ENCODE results near the gene CCL21. TPM values are rescaled to one million over a fixed set of nuclear protein-coding genes. Genes with fewer than 3 reads are reported as not detected.

CCL21 gene
- total and polyA plus RNA-seq, 10 of the 15 experiments (the other 5 are each of a cell fraction or from before 2014, with no cell fraction given): 0.26 TPM; not detected in 9

GRCh38 chr9:34665067-34665380 lies 44.9 kb downstream of the CCL21 start:
- H3K4me2 ChIP-seq (ENCODE audit: control insufficient read depth, insufficient read depth): peak overlapping the region; percentile 96
- ChIA-PET CTCF (interaction anchor here (0.5 to 3.2 kb wide), 13 partner anchors 9 to 1620 kb away, joined by 3 to 23 read pairs (median 3); partner anchors contain the start of genes GALT, MYORG and SIGMAR1), POLR2A (interaction anchor here (0.6 kb wide), 1 partner anchor 406 kb away, joined by 5 read pairs; no protein-coding TSS in a partner anchor), SMC1A (ENCODE audit: uncharacterized antibody, unreplicated experiment) (interaction anchor here (0.7 to 1.1 kb wide), 2 partner anchors 18 to 21 kb away, joined by 3 read pairs; no protein-coding TSS in a partner anchor), RAD21 (ENCODE audit: unreplicated experiment) (interaction anchor here (0.9 to 1.7 kb wide), 3 partner anchors 27 to 44 kb away, joined by 3 to 7 read pairs (median 5); partner anchors contain the start of genes DCTN3 and SIGMAR1)
- in situ Hi-C loops (cut with MboI): no loop called here
- H3K36me3 ChIP-seq (ENCODE audit: control insufficient read depth in 2 of 2, insufficient read depth in 2 of 2, low read length in 1 of 2): no peaks in the 10 kb centered on the region
- H3K9ac ChIP-seq (ENCODE audit: control insufficient read depth, insufficient read depth, low read length): peak overlapping the region; percentile 39; the same call in 1 of the 2 replicates
- BruUV-seq (replicated peaks): no TSS peak
- TF ChIP-seq NR2C1 (IDR thresholded peaks at IDR 0.05) (0 out of 2 replicates have a peak, but pooled peaks have one; percentile 21), LARP7 (IDR thresholded peaks at IDR 0.05) (0 out of 2 replicates have a peak, but pooled peaks have one; percentile 2), GABPA (IDR thresholded peaks at IDR 0.05; ENCODE audit: low read depth) (no peak)
- H2AFZ ChIP-seq (ENCODE audit: control insufficient read depth, low read depth, low read length): peak overlapping the region; percentile 87
- no peak for DNase-seq (ENCODE audit: low read depth, low spot score)
- H3K4me3 ChIP-seq: peak overlapping the region; percentile 97
- peak; percentile 35 for ATAC-seq
- H3K9me3 ChIP-seq (replicated peaks; ENCODE audit: control insufficient read depth, insufficient read depth, low read length): no peaks in the 10 kb centered on the region; the same call in 2 of the 3 replicates
- intact Hi-C loops (cut with micrococcal nuclease; ENCODE audit: unreplicated experiment): no loop called here
- WGBS (ENCODE audit: insufficient coverage, insufficient replicate concordance, low lambda C conversion rate, missing lambda C conversion rate): 3% methylated on average over 15 of the region's 26 CpGs
- H3K27me3 ChIP-seq (replicated peaks in 1 of 2; ENCODE audit: control insufficient read depth in 2 of 2, insufficient read depth in 2 of 2, low read length in 1 of 2): no peaks in the 10 kb centered on the region
- no peak for FAIRE-seq
- H3K4me1 ChIP-seq (ENCODE audit: control insufficient read depth, insufficient read depth, low read length): peaks cover 9% of the 10 kb centered on the region
- no peak overlapping the region for H3K27ac ChIP-seq (ENCODE audit: control insufficient read depth, insufficient read depth)
- H3K79me2 ChIP-seq (ENCODE audit: control insufficient read depth, insufficient read depth, low read length): no peaks in the 10 kb centered on the region
- H4K20me1 ChIP-seq (ENCODE audit: control insufficient read depth, insufficient read depth): no peaks in the 10 kb centered on the region

- ATAC-seq (peak; percentile 83), FAIRE-seq (peak; percentile 38), DNase-seq (ENCODE audit: low read depth, low spot score) (no peak)
- SMC1A ChIA-PET (ENCODE audit: uncharacterized antibody, unreplicated experiment): interaction anchor here (1.1 kb wide), 1 partner anchor 20 kb away, joined by 3 read pairs; no protein-coding TSS in a partner anchor
- intact Hi-C loops (cut with micrococcal nuclease; ENCODE audit: unreplicated experiment): no loop called here
- no peaks in the 10 kb centered on the region for H3K36me3 ChIP-seq (ENCODE audit: control insufficient read depth in 2 of 2, insufficient read depth in 2 of 2, low read length in 1 of 2)
- 1% methylated on average over 18 of the region's 18 CpGs for WGBS (ENCODE audit: insufficient coverage, insufficient replicate concordance, low lambda C conversion rate, missing lambda C conversion rate)
- 0 out of 2 replicates have a peak overlapping the region, but pooled peaks have one; percentile 20 for H3K9ac ChIP-seq (ENCODE audit: control insufficient read depth, insufficient read depth, low read length)
- no peak overlapping the region for H3K27ac ChIP-seq (ENCODE audit: control insufficient read depth, insufficient read depth)
- BruUV-seq (replicated peaks): no TSS peak
- POLR2A ChIA-PET: interaction anchor here (0.6 to 1.4 kb wide), 2 partner anchors 44 to 407 kb away, joined by 3 to 5 read pairs; partner anchors contain the start of gene DCTN3
- no peaks in the 10 kb centered on the region; the same call in 2 of the 3 replicates for H3K9me3 ChIP-seq (replicated peaks; ENCODE audit: control insufficient read depth, insufficient read depth, low read length)
- CTCF ChIA-PET: interaction anchor here (0.5 to 3.2 kb wide), 13 partner anchors 8 to 1620 kb away, joined by 3 to 23 read pairs (median 4); partner anchors contain the start of genes GALT and SIGMAR1
- peak overlapping the region; percentile 96 for H3K4me2 ChIP-seq (ENCODE audit: control insufficient read depth, insufficient read depth)
- peak overlapping the region; percentile 97 for H3K4me3 ChIP-seq
- in situ Hi-C loops (cut with MboI): no loop called here
- no peaks in the 10 kb centered on the region for H3K27me3 ChIP-seq (replicated peaks in 1 of 2; ENCODE audit: control insufficient read depth in 2 of 2, insufficient read depth in 2 of 2, low read length in 1 of 2)
- H3K79me2 ChIP-seq (ENCODE audit: control insufficient read depth, insufficient read depth, low read length): no peaks in the 10 kb centered on the region
- peaks cover 9% of the 10 kb centered on the region for H3K4me1 ChIP-seq (ENCODE audit: control insufficient read depth, insufficient read depth, low read length)
- RAD21 ChIA-PET (ENCODE audit: unreplicated experiment): interaction anchor here (0.9 to 1.7 kb wide), 3 partner anchors 27 to 44 kb away, joined by 3 to 7 read pairs (median 5); partner anchors contain the start of genes DCTN3 and SIGMAR1
- no peaks in the 10 kb centered on the region for H4K20me1 ChIP-seq (ENCODE audit: control insufficient read depth, insufficient read depth)
- H2AFZ ChIP-seq (ENCODE audit: control insufficient read depth, low read depth, low read length): peak overlapping the region; percentile 87
- TF ChIP-seq LARP7 (IDR thresholded peaks at IDR 0.05) (0 out of 2 replicates have a peak, but pooled peaks have one; percentile 12), SUZ12 (IDR thresholded peaks at IDR 0.05; ENCODE audit: unreplicated experiment) (no peak), TBL1XR1 (IDR thresholded peaks at IDR 0.05; ENCODE audit: low read depth, low read length) (no peak), CHD2 (IDR thresholded peaks at IDR 0.05; ENCODE audit: borderline replicate concordance, low read depth, low read length) (no peak), HDGF (IDR thresholded peaks at IDR 0.05) (no peak), ZSCAN29 (IDR thresholded peaks at IDR 0.05) (no peak), TCF12 (IDR thresholded peaks at IDR 0.05; ENCODE audit: low read depth, low read length) (no peak)
- TF ChIP-seq, protein P1, sequence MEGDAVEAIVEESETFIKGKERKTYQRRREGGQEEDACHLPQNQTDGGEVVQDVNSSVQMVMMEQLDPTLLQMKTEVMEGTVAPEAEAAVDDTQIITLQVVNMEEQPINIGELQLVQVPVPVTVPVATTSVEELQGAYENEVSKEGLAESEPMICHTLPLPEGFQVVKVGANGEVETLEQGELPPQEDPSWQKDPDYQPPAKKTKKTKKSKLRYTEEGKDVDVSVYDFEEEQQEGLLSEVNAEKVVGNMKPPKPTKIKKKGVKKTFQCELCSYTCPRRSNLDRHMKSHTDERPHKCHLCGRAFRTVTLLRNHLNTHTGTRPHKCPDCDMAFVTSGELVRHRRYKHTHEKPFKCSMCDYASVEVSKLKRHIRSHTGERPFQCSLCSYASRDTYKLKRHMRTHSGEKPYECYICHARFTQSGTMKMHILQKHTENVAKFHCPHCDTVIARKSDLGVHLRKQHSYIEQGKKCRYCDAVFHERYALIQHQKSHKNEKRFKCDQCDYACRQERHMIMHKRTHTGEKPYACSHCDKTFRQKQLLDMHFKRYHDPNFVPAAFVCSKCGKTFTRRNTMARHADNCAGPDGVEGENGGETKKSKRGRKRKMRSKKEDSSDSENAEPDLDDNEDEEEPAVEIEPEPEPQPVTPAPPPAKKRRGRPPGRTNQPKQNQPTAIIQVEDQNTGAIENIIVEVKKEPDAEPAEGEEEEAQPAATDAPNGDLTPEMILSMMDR (IDR thresholded peaks at IDR 0.05 in 2 of 3, conservative IDR thresholded peaks at IDR 0.05 in 1 of 3; ENCODE audit: control insufficient read depth in 2 of 3, extremely low read depth in 1 of 3, insufficient read depth in 1 of 3, low read depth in 3 of 3, low read length in 3 of 3): peak; percentile 83 to 98 (median 98)
These were observed 45.5 kb downstream of the CCL21 start for GRCh38 chr9:34664281-34665066.
